ENCODE measurements around the gene CCDC17.

Gene CCDC17

DNA sequence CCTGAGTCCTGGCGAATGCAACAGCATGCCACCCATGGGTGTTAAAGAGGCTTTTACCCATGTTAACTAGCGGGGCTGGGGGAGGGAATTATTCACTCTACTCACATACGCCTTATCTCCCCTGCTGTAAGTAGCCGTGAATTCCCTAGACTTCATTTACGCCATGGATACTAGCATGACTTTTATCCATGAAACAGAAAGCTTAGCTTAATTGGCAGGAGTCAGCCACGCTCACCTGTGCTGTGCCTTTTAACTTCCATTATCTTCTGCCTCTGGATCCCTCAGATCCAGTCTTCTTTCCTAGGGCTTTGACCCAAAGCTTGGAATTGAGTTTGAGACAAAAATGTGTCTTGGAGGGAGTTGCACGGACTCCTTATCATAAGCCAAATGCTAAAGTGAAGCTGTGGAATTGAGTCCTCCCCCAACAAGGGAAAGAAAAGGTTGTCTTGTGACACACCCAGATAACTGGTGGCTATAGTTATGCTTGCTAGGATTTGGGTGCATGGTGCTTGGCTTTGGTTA is 49.7 kb downstream of the CCDC17 start:
- no peak for DNase-seq

DNA sequence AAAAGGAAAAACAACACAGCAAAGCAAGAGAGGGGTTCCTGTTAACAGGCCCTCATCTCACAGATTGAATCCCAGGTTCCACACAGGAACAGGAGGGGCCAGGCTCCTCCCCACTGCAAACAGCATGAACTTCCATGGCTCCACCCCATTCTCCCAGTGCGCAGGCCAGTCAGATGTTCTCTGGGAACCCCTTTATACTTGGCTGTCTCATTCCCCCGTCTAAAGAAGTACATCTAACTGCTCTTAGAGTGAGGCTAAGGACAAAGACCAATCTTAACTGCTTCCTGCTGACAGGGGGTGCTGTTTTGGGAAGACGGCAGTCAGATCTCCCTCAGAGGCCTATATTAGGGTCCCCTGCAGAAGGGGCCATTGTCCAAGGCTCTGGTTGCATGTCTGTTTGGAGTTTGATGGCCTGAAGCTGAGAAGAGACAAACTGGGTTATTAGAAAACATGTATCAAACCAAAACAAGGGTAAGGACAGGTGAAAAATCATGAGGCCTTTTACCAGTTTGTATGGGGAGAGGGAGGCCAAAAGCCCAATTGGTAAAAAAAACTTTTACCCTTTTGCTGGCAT is 50.5 kb downstream of the CCDC17 start:
- no peak for DNase-seq

DNA sequence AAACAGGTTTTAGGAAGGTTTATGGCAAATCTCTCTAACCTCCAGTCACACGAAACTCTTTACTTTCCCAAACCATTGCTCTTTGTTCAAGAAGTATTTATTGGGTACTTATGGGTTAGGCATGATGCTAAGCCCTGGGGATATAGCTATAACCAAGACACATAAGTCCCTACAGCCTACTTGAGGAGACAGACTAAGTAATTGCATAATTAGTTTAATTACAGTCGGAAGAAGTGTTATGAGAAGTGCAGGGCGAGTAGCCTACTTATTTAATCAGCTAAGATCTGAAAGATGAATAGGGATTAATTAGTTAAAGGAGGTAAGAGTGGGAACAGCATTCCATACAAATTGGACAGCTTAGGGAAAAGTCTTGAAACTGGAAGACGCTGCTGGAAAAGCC is 53.2 kb downstream of the CCDC17 start:
- no peak for DNase-seq
